ENCODE measurements around the gene PLEKHM3.

DNA sequence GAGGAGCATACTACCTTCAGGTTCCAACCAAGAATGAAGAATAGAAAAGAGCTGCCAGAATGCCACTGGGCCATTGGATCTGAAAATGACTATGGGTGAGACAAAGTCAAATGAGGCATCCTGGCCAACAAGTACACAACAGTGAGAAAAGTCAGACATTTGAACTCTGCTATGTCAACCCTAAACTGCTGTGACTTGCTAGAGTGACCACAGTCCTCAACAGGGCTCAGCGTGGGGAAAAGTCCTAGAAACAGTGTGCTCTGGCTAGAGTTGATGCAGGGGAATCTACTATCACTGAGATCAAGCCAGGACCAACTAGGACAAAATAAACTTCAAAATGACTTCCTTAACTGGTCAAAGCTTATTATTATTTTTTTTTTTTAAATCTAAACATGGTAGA is 157.4 kb downstream of the PLEKHM3 start:
- no peak for TF ChIP-seq POLR2A (IDR thresholded peaks at IDR 0.05)
- TF ChIP-seq CTCF (IDR thresholded peaks at IDR 0.05) = no peak
